Dermis blood vessel endothelial cell (primary cell): ENCODE data around the gene ARPC5L. TPM values are rescaled to one million over a fixed set of nuclear protein-coding genes. Genes with fewer than 3 reads are reported as not detected.

Experiments used
- DNase-seq: peaks from one replicate; pipeline ENCODE4 v3.0.0; 2010
- total RNA-seq: library from RNA; depleted of rRNA; stranded (reverse); fragments of >200 nt; gene quantifications from 2 replicates; pipeline ENCODE4 v1.2.3, GENCODE V29; 2014

The ARPC5L gene
- total RNA-seq, 1 donor from 2014 or later, result 22.5 TPM

- peak; percentile 90 for DNase-seq
These were observed 6.9 kb downstream of the ARPC5L start for GRCh38 chr9:124868511-124869465.

GRCh38 chr9:124869466-124869985 is 7.6 kb downstream of the ARPC5L start:
- peak; percentile 42 for DNase-seq

DNA sequence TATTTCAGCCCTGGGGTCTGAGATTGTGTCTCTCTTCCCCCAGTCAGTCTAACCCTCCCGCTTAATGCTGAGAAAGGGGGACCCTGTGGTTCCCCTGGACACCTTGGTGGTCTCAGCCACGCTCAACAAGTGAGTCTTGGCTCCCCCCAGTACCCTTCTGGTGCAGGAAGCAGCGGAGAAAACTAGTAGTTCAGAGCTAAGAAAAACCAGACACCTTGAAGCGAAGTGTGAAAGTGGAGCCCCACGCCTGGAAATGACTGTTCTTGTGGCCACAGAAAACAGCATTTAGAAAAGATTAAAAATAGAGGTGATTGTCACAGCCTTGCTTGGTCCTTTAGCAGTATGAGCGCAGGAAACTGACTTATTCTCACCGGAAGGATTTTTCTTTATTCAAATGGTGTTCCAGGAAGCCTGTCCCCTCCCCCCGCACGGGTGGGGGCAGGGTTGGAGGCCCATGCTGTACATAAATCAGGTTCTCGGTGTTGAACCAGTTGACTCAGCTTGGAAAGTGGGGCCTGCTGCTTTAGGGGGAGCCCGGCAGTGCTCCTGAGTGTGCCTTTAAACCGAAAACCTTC is 8.1 kb downstream of the ARPC5L start:
- DNase-seq, result peak; percentile 77

DNA sequence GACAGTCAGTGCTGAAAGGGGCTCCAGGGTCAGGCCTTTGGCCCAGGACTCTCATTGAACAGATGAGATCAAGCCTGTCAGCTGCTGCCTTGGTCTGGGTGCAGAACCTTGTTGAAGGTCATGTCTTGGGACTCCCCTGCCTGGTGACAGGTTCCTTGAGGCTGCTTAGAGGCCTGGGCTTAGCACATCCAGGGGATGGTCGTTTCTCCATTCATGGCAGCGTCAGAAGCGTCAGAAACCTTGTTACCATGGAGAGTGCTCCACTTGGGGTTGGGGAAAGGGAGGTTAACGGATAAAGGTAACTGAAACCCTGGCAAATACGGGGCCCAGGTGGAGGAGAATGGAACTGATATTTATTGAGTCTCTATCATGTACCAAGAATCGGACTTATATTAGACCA is 8.8 kb downstream of the ARPC5L start:
- peak; percentile 25 for DNase-seq

DNA sequence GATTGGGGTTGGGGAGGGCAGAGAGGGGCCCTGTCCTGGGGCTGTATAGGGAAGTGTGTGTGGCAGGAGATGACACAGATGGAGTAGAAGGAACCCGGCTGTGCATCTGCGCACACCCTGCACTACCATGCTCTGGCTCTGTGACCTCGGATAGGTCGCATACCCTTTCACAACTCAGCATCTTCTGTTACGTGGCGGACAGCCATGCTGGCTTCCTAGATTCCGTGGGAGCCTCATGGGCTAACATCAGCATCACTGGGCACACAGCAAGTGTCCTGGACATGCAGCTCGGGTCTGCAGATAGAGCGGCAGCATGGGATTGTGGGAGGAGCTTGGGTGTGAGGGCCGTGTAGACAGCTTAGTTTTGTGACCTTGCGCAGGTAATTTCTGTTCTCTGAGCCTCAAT is 9.2 kb downstream of the ARPC5L start:
- no peak for DNase-seq

DNA sequence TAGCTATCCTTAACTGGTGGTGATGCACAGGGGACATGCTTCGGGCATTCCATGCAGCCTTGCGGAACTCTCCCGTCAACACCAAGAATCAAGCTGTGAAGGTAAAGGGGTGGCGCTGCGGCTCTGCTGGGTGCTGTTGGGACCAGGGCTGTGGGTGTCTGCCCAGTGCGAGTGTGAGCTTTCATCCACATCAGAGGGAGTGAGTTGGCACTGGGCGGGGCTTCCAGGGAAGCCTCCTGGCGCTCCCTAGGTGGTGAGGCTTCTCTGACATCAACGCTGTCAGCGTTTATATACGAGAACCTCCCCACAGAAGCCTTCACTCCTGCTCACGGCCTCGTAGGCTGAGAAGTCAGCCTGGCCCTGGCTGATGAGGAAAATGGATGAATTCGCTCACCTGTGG is 11.7 kb downstream of the ARPC5L start:
- DNase-seq, result no peak

DNA sequence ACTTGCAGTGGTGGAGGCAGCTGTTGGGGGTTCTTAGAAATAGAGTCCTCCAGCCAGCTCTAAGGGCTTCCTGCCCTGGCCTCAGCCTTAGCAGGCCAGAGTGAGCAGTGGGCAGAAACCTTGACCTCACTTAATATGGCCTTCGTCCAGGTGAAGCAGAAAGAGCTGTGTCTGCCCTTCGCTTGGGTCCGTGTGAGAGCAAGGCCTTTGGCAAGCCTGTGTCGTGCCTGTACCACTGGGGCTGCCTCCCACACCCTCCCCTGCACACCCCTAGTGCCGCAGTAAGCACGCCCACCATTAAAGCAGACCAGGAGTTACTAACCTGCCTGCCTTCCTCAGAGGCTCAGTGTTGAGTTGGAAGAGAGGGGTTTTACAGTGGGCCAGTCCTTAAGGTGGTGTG is 13.6 kb downstream of the ARPC5L start:
- no peak for DNase-seq

DNA sequence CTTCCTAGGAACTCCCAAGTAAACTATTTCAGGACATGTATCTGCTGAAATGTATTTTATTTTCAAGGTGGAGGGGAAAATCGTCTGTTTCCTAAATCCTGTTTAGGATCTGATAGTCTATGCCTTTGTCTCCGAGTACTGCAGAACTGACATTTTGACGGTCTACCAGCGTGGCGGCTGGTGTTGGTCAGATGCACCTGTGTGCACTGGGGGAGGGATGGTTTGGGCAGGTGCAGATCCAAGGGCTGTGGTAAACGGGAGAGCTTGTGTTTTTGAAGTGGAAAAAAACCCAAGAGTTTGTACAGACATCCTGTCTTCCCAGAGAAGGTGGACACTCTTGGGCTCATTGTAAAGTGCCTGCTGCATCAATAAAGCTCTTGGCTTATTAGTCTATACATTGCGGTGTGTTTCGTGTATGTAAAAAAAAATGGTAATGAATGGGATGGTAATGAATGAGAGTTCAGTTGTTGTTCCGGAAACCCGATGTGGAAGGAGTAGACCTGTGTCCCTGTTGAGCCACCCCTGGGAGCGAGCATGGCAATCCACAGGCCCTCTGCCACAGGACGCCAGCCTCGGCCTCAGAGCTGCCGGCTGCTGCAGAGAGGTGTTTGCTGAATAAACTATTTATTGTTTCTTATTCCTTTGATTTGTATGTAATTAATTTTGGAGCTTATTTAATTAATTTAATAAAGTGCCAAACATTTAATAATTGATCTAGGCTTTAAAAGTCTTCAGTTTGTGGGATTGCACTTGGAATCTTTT is 15.3 kb downstream of the ARPC5L start:
- DNase-seq, result no peak

- DNase-seq, result no peak
These were observed 16.1 kb downstream of the ARPC5L start for GRCh38 chr9:124878021-124878420.

GRCh38 chr9:124878518-124878917 is 16.6 kb downstream of the ARPC5L start:
- DNase-seq, result no peak

DNA sequence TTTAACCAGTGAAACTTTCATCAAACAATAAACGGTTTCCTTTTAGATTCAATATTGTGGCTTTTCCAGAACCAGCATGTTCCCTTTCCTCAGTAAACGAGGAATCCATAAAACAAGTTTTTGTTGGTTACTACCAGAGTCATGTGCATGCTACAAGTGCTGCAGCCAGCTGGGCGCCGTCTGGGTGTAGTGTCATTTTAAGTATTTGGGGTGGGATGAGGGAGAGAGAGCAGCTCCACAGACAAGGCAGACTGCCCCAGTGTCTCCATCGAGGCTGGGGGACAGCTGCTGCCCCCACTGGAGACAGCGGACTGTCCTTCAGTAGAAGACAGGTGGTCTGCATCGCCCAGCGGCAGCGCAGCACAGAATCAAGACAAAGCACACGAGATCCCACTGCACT is 17.3 kb downstream of the ARPC5L start:
- DNase-seq, result no peak

DNA sequence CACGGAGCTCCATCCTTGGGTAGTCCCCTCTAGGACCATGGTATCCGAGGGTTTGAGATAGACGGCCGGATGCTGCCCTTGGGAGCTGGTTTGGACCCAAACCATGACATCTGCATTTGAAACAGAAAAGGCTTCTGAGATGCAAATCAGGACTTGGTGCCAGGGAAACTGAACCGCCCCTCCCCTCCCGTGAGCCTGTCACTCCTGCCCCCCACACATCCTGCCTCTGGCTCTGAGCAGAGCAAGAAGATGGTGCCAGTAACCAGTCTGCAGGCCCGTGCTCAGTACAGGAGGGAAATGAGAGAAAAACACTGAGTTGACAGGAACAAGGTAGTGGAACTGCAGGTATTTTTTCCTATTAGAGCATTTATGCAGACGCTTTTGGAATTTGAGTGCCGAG is 18.6 kb downstream of the ARPC5L start:
- DNase-seq, result no peak

GRCh38 chr9:124881138-124881743 is 19.3 kb downstream of the ARPC5L start:
- no peak for DNase-seq

GRCh38 chr9:124882231-124882630 is 20.3 kb downstream of the ARPC5L start:
- DNase-seq, result no peak

GRCh38 chr9:124884376-124884775 is 22.4 kb downstream of the ARPC5L start:
- peak; percentile 34 for DNase-seq

DNA sequence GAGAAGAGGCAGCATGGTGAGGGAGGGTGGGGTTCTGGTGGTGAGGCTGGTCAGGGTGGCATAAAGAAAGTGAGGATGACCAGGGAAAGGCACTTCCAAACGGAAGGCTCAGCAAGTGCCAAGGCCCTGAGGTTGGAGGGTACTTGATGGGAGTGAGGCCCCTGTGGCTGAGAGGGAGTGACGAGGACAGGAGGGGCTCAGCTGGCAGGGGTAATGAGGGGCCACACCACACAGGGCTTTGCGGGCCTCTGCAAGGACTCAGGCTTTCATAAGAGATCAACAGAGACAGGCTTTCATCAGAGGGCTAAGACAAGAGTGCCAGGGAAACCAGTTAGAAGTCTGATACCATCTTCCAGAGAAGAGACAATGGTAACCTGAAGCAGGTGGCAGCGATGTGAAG is 23.6 kb downstream of the ARPC5L start:
- no peak for DNase-seq

DNA sequence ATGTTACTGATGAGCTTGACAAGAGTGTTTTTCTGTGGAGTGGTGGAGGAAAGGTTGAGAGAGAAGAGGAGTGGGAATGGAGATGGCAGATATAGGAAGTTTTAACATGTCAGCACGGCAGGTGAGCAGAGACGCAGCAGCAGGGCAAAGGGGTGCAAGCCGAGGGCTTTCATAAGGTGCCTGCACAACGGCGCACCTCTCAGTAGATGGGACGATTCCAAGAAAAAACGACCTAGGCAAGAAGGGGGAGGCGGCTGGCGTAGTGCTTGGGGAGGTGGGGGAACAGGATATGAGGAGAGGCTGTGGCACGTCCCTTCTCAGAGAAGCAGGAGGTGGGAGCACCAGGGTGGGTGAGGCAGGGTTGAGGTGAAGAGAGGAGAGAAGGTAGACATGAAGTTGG is 24.5 kb downstream of the ARPC5L start:
- no peak for DNase-seq

DNA sequence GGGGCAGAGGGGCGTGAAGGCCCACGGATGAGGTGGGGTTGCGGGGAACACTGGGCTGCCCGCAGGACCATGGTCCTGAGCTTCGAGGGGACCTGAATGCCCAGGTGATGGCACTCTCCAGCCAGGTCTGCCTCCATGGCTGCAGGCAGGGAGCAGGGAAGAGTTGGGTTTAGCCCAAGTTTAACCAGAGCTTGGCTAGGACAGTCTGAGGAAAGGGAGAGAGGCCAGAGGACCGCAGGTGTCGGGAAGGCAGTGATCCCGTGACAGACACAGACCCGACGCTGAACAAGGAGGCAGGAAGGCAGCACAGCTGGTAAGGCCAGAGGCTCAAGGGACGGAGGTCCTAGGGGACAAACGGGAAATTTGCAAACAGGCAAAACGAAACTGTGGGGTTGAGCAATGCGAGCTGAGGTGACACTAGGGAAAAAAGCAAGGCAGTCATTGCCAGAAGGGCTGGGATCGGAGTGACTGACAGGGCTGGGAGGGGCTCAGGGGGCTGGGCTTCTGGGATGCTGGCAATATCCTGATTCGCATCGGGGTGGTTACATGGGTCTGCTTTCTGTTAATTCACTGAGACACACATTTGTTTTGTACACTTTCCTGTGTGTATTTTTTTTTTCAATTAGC is 25.0 kb downstream of the ARPC5L start:
- no peak for DNase-seq

- no peak for DNase-seq
These were observed 25.9 kb downstream of the ARPC5L start for GRCh38 chr9:124887832-124888231.

DNA sequence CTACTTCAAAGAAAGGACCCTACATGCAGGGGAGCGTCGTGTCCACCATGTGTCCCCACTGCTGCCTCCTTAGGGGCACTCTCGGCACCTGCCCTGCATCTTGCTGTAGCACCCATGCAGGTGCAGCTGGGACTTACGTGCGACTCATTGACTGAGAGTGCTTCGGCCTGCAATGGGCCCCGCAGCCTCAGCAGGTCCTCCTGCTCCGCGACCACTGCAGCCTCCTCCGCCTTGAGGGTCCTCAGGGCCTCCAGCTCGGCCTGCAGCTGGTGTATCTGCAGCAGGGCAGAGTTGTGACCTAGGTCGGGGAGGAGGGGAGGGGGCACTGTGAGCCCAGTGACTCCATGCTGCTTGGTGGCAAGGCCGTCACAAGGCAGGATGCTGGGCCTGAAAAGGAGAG is 27.1 kb downstream of the ARPC5L start:
- no peak for DNase-seq

- no peak for DNase-seq
These were observed 28.2 kb downstream of the ARPC5L start for GRCh38 chr9:124890179-124890578.

GRCh38 chr9:124894035-124894740 is 32.3 kb downstream of the ARPC5L start:
- DNase-seq, result no peak
